H9 (cell line): Measurements from ENCODE around the gene CWC22. TPM values are rescaled to one million over a fixed set of nuclear protein-coding genes. Genes with fewer than 3 reads are reported as not detected.

Experiments
- DNase-seq: peaks from one replicate; pipeline ENCODE4 v3.0.0-alpha.2; 2017
- H2AFZ ChIP-seq: one replicate; pipeline ENCODE4 v1.6.1; 2013; ENCODE audit warnings: mild to moderate bottlenecking, low read length, control low read depth, moderate library complexity
- H2AK5ac ChIP-seq: 2 replicates; pipeline ENCODE4 v1.6.1; 2013; ENCODE audit warnings: low read length, control low read depth, mixed read lengths; ENCODE audit not compliant: insufficient read length
- H2BK120ac ChIP-seq: one replicate; pipeline ENCODE4 v1.6.1; 2013; ENCODE audit warnings: low read depth, mild to moderate bottlenecking, low read length, control low read depth, inconsistent platforms; ENCODE audit not compliant: poor library complexity, severe bottlenecking
- H2BK12ac ChIP-seq: 2 replicates; pipeline ENCODE4 v1.6.1; 2013; ENCODE audit warnings: low read length, control low read depth, mixed read lengths, low read depth; ENCODE audit not compliant: insufficient read length
- H2BK15ac ChIP-seq: 2 replicates; pipeline ENCODE4 v1.6.1; 2013; ENCODE audit warnings: low read depth, low read length, control low read depth
- H2BK20ac ChIP-seq: one replicate; pipeline ENCODE4 v1.6.1; 2013; ENCODE audit warnings: low read depth, mild to moderate bottlenecking, low read length, control low read depth, inconsistent platforms; ENCODE audit not compliant: poor library complexity, severe bottlenecking
- H2BK5ac ChIP-seq: 2 replicates; pipeline ENCODE4 v1.6.1; 2013; ENCODE audit warnings: low read length, control low read depth, mixed read lengths; ENCODE audit not compliant: insufficient read length
- H3K14ac ChIP-seq: 2 replicates; pipeline ENCODE4 v1.6.1; 2013; ENCODE audit warnings: low read length, control low read depth; ENCODE audit not compliant: insufficient read depth
- H3K18ac ChIP-seq: 2 replicates; pipeline ENCODE4 v1.6.1; 2013; ENCODE audit warnings: low read depth, mild to moderate bottlenecking, mixed read lengths, low read length, control low read depth; ENCODE audit not compliant: insufficient read length
- H3K23ac ChIP-seq: 2 replicates; pipeline ENCODE4 v1.6.1; 2013; ENCODE audit warnings: low read length, control low read depth, mixed read lengths, low read depth; ENCODE audit not compliant: insufficient read length
- H3K23me2 ChIP-seq: 2 replicates; pipeline ENCODE4 v1.6.1; 2013; ENCODE audit warnings: low read depth, mild to moderate bottlenecking, mixed read lengths, low read length, control low read depth; ENCODE audit not compliant: insufficient read length, poor library complexity, severe bottlenecking
- H3K27ac ChIP-seq: 2 replicates; pipeline ENCODE4 v1.5.1; 2013; ENCODE audit warnings: low read length, control low read depth, mixed read lengths, low read depth; ENCODE audit not compliant: insufficient read length
- H3K27me3 ChIP-seq: 2 replicates; pipeline ENCODE4 v1.6.1; 2013; ENCODE audit warnings: low read length, control low read depth, inconsistent platforms; ENCODE audit not compliant: insufficient read depth
- H3K4ac ChIP-seq: 2 replicates; pipeline ENCODE4 v1.6.1; 2013; ENCODE audit warnings: low read depth, mild to moderate bottlenecking, control low read depth, inconsistent platforms, low read length, moderate library complexity
- H3K4me1 ChIP-seq: 2 replicates; pipeline ENCODE4 v1.6.1; 2013; ENCODE audit warnings: low read length, control low read depth, inconsistent platforms; ENCODE audit not compliant: insufficient read depth
- H3K4me2 ChIP-seq: 2 replicates; pipeline ENCODE4 v1.6.1; 2013; ENCODE audit warnings: low read length, control low read depth, mixed read lengths; ENCODE audit not compliant: insufficient read length, insufficient read depth
- H3K56ac ChIP-seq: 2 replicates; pipeline ENCODE4 v1.6.1; 2013; ENCODE audit warnings: low read depth, mild to moderate bottlenecking, mixed read lengths, low read length, control low read depth; ENCODE audit not compliant: insufficient read length
- H3K79me1 ChIP-seq: 2 replicates; pipeline ENCODE4 v1.6.1; 2013; ENCODE audit warnings: low read depth, mild to moderate bottlenecking, moderate library complexity, low read length, control low read depth, inconsistent platforms; ENCODE audit not compliant: insufficient read depth, poor library complexity, severe bottlenecking
- H3K79me2 ChIP-seq: 2 replicates; pipeline ENCODE4 v1.6.1; 2013; ENCODE audit warnings: low read length, control low read depth, inconsistent platforms; ENCODE audit not compliant: insufficient read depth
- H3K9ac ChIP-seq: 2 replicates; pipeline ENCODE4 v1.6.1; 2013; ENCODE audit warnings: low read length, control low read depth, mixed read lengths; ENCODE audit not compliant: insufficient read length; ENCODE audit errors: extremely low read depth
- H3K9me3 ChIP-seq: one replicate; pipeline ENCODE4 v1.6.1; 2013; ENCODE audit warnings: low read depth, low read length, inconsistent platforms; ENCODE audit not compliant: control insufficient read depth
- H3T11ph ChIP-seq: one replicate; pipeline ENCODE4 v1.6.1; 2013; ENCODE audit warnings: mild to moderate bottlenecking, low read length, control low read depth, inconsistent platforms
- H4K20me1 ChIP-seq: one replicate; pipeline ENCODE4 v1.6.1; 2013; ENCODE audit not compliant: control insufficient read depth, insufficient read length, insufficient read depth
- H4K5ac ChIP-seq: 2 replicates; pipeline ENCODE4 v1.6.1; 2013; ENCODE audit warnings: low read depth, mild to moderate bottlenecking, mixed read lengths, low read length, control low read depth; ENCODE audit not compliant: insufficient read length
- H4K8ac ChIP-seq: replicated peaks from 2 replicates; pipeline ENCODE4 v1.6.1; 2013; ENCODE audit warnings: low read length, control low read depth, mixed read lengths, low read depth; ENCODE audit not compliant: insufficient read length
- H4K91ac ChIP-seq: 2 replicates; pipeline ENCODE4 v1.6.1; 2013; ENCODE audit warnings: low read depth, mild to moderate bottlenecking, moderate library complexity, mixed read lengths, low read length, control low read depth; ENCODE audit not compliant: insufficient read length
- H3K27ac Mint-ChIP-seq, 3 experiments: 2 replicates in 2 of 3; 3 replicates in 1 of 3; pipeline ENCODE4 v1.8.0; 2020 to 2021; ENCODE audit warnings: mixed read lengths in 3 of 3, mild to moderate bottlenecking in 1 of 3, moderate library complexity in 1 of 3
- H3K27me3 Mint-ChIP-seq: 2 replicates; pipeline ENCODE4 v1.8.0; 2021; ENCODE audit warnings: low read depth, mild to moderate bottlenecking, moderate library complexity, mixed read lengths
- H3K36me3 Mint-ChIP-seq, 3 experiments: 2 replicates in 2 of 3; 3 replicates in 1 of 3; pipeline ENCODE4 v1.8.0; 2020 to 2021; ENCODE audit warnings: low read depth in 3 of 3, mixed read lengths in 3 of 3; ENCODE audit not compliant: insufficient read depth in 1 of 3
- H3K4me1 Mint-ChIP-seq, 2 experiments: 2 replicates each; pipeline ENCODE4 v1.8.0; 2020; ENCODE audit warnings: mixed read lengths in 2 of 2
- H3K4me3 Mint-ChIP-seq, 2 experiments: 2 replicates in 1 of 2; 3 replicates in 1 of 2; pipeline ENCODE4 v1.8.0; 2020 to 2021; ENCODE audit warnings: mild to moderate bottlenecking in 2 of 2, mixed read lengths in 2 of 2, moderate library complexity in 1 of 2
- H3K9me3 Mint-ChIP-seq, 2 experiments: 2 replicates in 1 of 2; 3 replicates in 1 of 2; pipeline ENCODE4 v1.8.0; 2020; ENCODE audit warnings: mild to moderate bottlenecking in 2 of 2, mixed read lengths in 2 of 2, moderate library complexity in 1 of 2
- WGBS: extraction: QIAGEN DNeasy Blood & Tissue Kit; methylation state at CpG from one replicate; pipeline ENCODE4 v1.1.7; 2013; ENCODE audit warnings: missing lambda C conversion rate, low lambda C conversion rate, mixed read lengths; ENCODE audit not compliant: insufficient read length; ENCODE audit errors: extremely low coverage; 5-methylcytosine and 5-hydroxymethylcytosine counted together
- total RNA-seq: library from RNA; stranded (reverse); gene quantifications from 2 replicates; pipeline ENCODE4 v1.2.1, GENCODE V29; 2021
- TF ChIP-seq, protein P1 (sequence below): fragments of 200-600 bp; sonication (generic); conservative IDR thresholded peaks from 3 replicates; pipeline ENCODE4 v1.8.0; 2021; ENCODE audit warnings: antibody characterized with exemption, mild to moderate bottlenecking

The CWC22 gene
- total RNA-seq, 1 experiment from 2014 or later = 43.4 TPM

GRCh38 chr2:180029575-180029974 lies 22.5 kb upstream of the CWC22 start:
- H3K36me3 Mint-ChIP-seq = peaks cover 0 to 24% (median 7%) of the 10 kb centered on the region in 3 experiments; a peak in 6 of 7 replicates
- H3K27me3 Mint-ChIP-seq = no peaks in the 10 kb centered on the region
- no peak for DNase-seq
- Histone ChIP-seq H3K9ac (no peak overlapping the region), H3K4me1 (peaks cover 4% of the 10 kb centered on the region; the same call in 1 of the 2 replicates), H3K79me2 (no peaks in the 10 kb centered on the region), H3K4ac (no peak overlapping the region), H3K23ac (no peak overlapping the region), H4K8ac (no peak overlapping the region), H3K79me1 (no peaks in the 10 kb centered on the region), H3K18ac (no peak overlapping the region), H2BK120ac (no peak overlapping the region), H3K23me2 (no peaks in the 10 kb centered on the region), H2BK5ac (no peak overlapping the region), H4K20me1 (no peaks in the 10 kb centered on the region), H2BK20ac (no peak overlapping the region), H4K5ac (no peak overlapping the region), H3K27me3 (no peaks in the 10 kb centered on the region), H3K27ac (no peak overlapping the region), H2BK15ac (no peak overlapping the region), H4K91ac (no peak overlapping the region), H2AK5ac (no peak overlapping the region), H2BK12ac (no peak overlapping the region), H3K4me2 (no peak overlapping the region), H3T11ph (no peak overlapping the region), H2AFZ (no peak overlapping the region), H3K9me3 (no peaks in the 10 kb centered on the region), H3K56ac (no peak overlapping the region), H3K14ac (no peak overlapping the region)
- TF ChIP-seq, protein P1, sequence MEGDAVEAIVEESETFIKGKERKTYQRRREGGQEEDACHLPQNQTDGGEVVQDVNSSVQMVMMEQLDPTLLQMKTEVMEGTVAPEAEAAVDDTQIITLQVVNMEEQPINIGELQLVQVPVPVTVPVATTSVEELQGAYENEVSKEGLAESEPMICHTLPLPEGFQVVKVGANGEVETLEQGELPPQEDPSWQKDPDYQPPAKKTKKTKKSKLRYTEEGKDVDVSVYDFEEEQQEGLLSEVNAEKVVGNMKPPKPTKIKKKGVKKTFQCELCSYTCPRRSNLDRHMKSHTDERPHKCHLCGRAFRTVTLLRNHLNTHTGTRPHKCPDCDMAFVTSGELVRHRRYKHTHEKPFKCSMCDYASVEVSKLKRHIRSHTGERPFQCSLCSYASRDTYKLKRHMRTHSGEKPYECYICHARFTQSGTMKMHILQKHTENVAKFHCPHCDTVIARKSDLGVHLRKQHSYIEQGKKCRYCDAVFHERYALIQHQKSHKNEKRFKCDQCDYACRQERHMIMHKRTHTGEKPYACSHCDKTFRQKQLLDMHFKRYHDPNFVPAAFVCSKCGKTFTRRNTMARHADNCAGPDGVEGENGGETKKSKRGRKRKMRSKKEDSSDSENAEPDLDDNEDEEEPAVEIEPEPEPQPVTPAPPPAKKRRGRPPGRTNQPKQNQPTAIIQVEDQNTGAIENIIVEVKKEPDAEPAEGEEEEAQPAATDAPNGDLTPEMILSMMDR = no peak
- H3K9me3 Mint-ChIP-seq = peaks cover 8 to 11% of the 10 kb centered on the region in 2 experiments; a peak in 4 of 5 replicates
- no CpG with 5 or more reads among the region's 1 CpG for WGBS
- no peak overlapping the region for H3K4me3 Mint-ChIP-seq
- peaks cover 11% of the 10 kb centered on the region in 2 experiments for H3K4me1 Mint-ChIP-seq
- H3K27ac Mint-ChIP-seq = no peak overlapping the region
